DMS 273 (cell line): ENCODE results near the gene LMAN1.

ENCODE experiments used
- DNase-seq: peaks from one replicate; lab custom pipeline; 2025; ENCODE audit not compliant: unreplicated experiment; lab: John Stamatoyannopoulos, UW

The LMAN1 gene

GRCh38 chr18:59372975-59373374 lies 13.9 kb upstream of the LMAN1 start:
- no peak for DNase-seq

- DNase-seq = no peak
Measured at GRCh38 chr18:59360381-59360780, 1.3 kb upstream of the LMAN1 start.

- no peak for DNase-seq
Measured at GRCh38 chr18:59359576-59359952, 499 bp upstream of the LMAN1 start.

GRCh38 chr18:59358414-59358711 lies 702 bp downstream of the LMAN1 start:
- DNase-seq = no peak

- peak; percentile 9 for DNase-seq
Measured at GRCh38 chr18:59357928-59358327, 1.1 kb downstream of the LMAN1 start.

- DNase-seq = no peak
Measured at GRCh38 chr18:59354731-59355130, 4.3 kb downstream of the LMAN1 start.

- no peak for DNase-seq
Measured at GRCh38 chr18:59353079-59353680, 5.9 kb downstream of the LMAN1 start.

GRCh38 chr18:59352250-59352855 lies 6.7 kb downstream of the LMAN1 start:
- DNase-seq = no peak

- DNase-seq = no peak
Measured at GRCh38 chr18:59345556-59345955, 13.5 kb downstream of the LMAN1 start.

GRCh38 chr18:59344996-59345395 lies 14.1 kb downstream of the LMAN1 start:
- DNase-seq = no peak

GRCh38 chr18:59343926-59344325 lies 15.1 kb downstream of the LMAN1 start:
- DNase-seq = no peak

- no peak for DNase-seq
Measured at GRCh38 chr18:59340817-59341216, 18.2 kb downstream of the LMAN1 start.

- DNase-seq = no peak
Measured at GRCh38 chr18:59340312-59340711, 18.8 kb downstream of the LMAN1 start.

GRCh38 chr18:59332986-59333385 lies 26.1 kb downstream of the LMAN1 start:
- no peak for DNase-seq

- DNase-seq = no peak
Measured at GRCh38 chr18:59328683-59329082, 30.4 kb downstream of the LMAN1 start.

- no peak for DNase-seq
Measured at GRCh38 chr18:59325965-59326364, 33.1 kb downstream of the LMAN1 start.

GRCh38 chr18:59324623-59324971 lies 34.5 kb downstream of the LMAN1 start:
- peak; percentile 43 for DNase-seq

GRCh38 chr18:59323931-59324622 lies 35.0 kb downstream of the LMAN1 start:
- peak; percentile 54 for DNase-seq

GRCh38 chr18:59318460-59319050 lies 40.5 kb downstream of the LMAN1 start, which contains the start of gene CPLX4:
Gene CPLX4, minus strand, starts transcription at chr18:59318649. Its CDS starts 187 bp downstream, at chr18:59318462.
- DNase-seq = no peak

GRCh38 chr18:59311631-59312030 lies 47.4 kb downstream of the LMAN1 start:
- DNase-seq = no peak

GRCh38 chr18:59308938-59309260 lies 50.2 kb downstream of the LMAN1 start:
- DNase-seq = no peak

- DNase-seq = peak; percentile 89
Measured at GRCh38 chr18:59308248-59308937, 50.7 kb downstream of the LMAN1 start.
